Stimulated activated CD8-positive, alpha-beta memory T cell treated with anti-CD3 and anti-CD28 coated beads, Interleukin-12 subunit alpha, Interleukin-12 subunit beta, amount 100 ng/mL, for 1 hour (primary cell): Measurements from ENCODE around the gene ERO1A.

Source experiments
- DNase-seq: peaks from one replicate; pipeline ENCODE4 v3.0.0-alpha.2; 2020; ENCODE audit warnings: low read depth

The ERO1A gene

GRCh38 chr14:52607061-52607460, 88.3 kb downstream of the ERO1A start:
- no peak for DNase-seq

GRCh38 chr14:52602131-52602530, 93.2 kb downstream of the ERO1A start:
- no peak for DNase-seq

- DNase-seq = no peak
Measured at GRCh38 chr14:52599974-52600373, 95.4 kb downstream of the ERO1A start.

- DNase-seq = no peak
Measured at GRCh38 chr14:52598568-52598967, 96.8 kb downstream of the ERO1A start.

GRCh38 chr14:52596861-52597260, 98.5 kb downstream of the ERO1A start:
- DNase-seq = no peak

GRCh38 chr14:52596320-52596719, 99.0 kb downstream of the ERO1A start:
- DNase-seq = no peak

- DNase-seq = no peak
Measured at GRCh38 chr14:52590318-52590717, 105.0 kb downstream of the ERO1A start.
